Gastroesophageal sphincter (tissue), 4 donors: ENCODE measurements around the gene GHRH. TPM values are rescaled to one million over a fixed set of nuclear protein-coding genes. Genes with fewer than 3 reads are reported as not detected.
A peak's percentile ranks its signal among the peaks of the same experiment; 100 is the strongest.

Experiments used
- ATAC-seq: fragments of 150-250 bp; one replicate; pipeline ENCODE4 v1.9.1; 2016; ENCODE audit warnings: mild to moderate bottlenecking, moderate library complexity
- H3K27ac ChIP-seq, 4 donors: fragments of 200-600 bp; sonication (generic) in 3 of 4; 1 replicate in 3 of 4; 2 replicates in 1 of 4; pipeline ENCODE4 v1.5.1; 2016 to 2019
- H3K27me3 ChIP-seq: fragments of 200-600 bp; sonication (generic); one replicate; pipeline ENCODE4 v1.5.1; 2019
- H3K36me3 ChIP-seq, 2 donors: fragments of 200-600 bp; sonication (generic); one replicate each; pipeline ENCODE4 v1.5.1; 2019; ENCODE audit warnings: control low read depth in 1 of 2
- H3K4me1 ChIP-seq, 3 donors: fragments of 200-600 bp; sonication (generic); 1 replicate in 2 of 3; 2 replicates in 1 of 3; pipeline ENCODE4 v1.5.1; 2016 to 2019; ENCODE audit warnings: control low read depth in 2 of 3
- H3K4me3 ChIP-seq, 2 donors: fragments of 200-600 bp; sonication (generic); one replicate each; pipeline ENCODE4 v1.5.1; 2019; ENCODE audit warnings: mild to moderate bottlenecking in 1 of 2, moderate library complexity in 1 of 2
- H3K9me3 ChIP-seq, 3 donors: fragments of 200-600 bp; sonication (generic); one replicate each; pipeline ENCODE4 v1.5.1; 2017 to 2019; ENCODE audit warnings: control low read depth in 2 of 3
- EP300 ChIP-seq: sonication (generic); formaldehyde crosslinking; IDR thresholded peaks from one replicate; pipeline ENCODE4 v1.6.1; 2017; ENCODE audit warnings: antibody characterized with exemption, mild to moderate bottlenecking
- POLR2A ChIP-seq, 2 donors: fragments of 450-650 bp; IDR thresholded peaks; one replicate each; pipeline ENCODE4 v1.6.1; 2017; ENCODE audit warnings: antibody characterized with exemption in 2 of 2, mild to moderate bottlenecking in 2 of 2, moderate library complexity in 1 of 2
- POLR2AphosphoS5 ChIP-seq: sonication (generic); formaldehyde crosslinking; IDR thresholded peaks from one replicate; pipeline ENCODE4 v1.6.1; 2017; ENCODE audit warnings: antibody characterized with exemption
- WGBS, 2 donors: methylation state at CpG; one replicate each; pipeline ENCODE4 v1.1.5; 2018; ENCODE audit warnings: low coverage in 1 of 2; 5-methylcytosine and 5-hydroxymethylcytosine counted together
- total RNA-seq, 4 donors: library from RNA; depleted of rRNA; stranded (reverse); fragments of >200 nt; gene quantifications; one replicate each; pipeline ENCODE4 v1.1.0, GENCODE V29; 2016
- TF ChIP-seq, protein P1 (sequence below), 4 experiments: fragments of 200-600 bp in 2 of 4; fragments of 450-650 bp in 2 of 4; sonication (generic) in 1 of 4; IDR thresholded peaks; one replicate each; pipeline ENCODE4 v1.5.1; 2017 to 2019; ENCODE audit warnings: antibody characterized with exemption in 4 of 4, mild to moderate bottlenecking in 2 of 4, moderate library complexity in 2 of 4

Gene GHRH
- total RNA-seq, 4 donors from 2014 or later = not detected

DNA sequence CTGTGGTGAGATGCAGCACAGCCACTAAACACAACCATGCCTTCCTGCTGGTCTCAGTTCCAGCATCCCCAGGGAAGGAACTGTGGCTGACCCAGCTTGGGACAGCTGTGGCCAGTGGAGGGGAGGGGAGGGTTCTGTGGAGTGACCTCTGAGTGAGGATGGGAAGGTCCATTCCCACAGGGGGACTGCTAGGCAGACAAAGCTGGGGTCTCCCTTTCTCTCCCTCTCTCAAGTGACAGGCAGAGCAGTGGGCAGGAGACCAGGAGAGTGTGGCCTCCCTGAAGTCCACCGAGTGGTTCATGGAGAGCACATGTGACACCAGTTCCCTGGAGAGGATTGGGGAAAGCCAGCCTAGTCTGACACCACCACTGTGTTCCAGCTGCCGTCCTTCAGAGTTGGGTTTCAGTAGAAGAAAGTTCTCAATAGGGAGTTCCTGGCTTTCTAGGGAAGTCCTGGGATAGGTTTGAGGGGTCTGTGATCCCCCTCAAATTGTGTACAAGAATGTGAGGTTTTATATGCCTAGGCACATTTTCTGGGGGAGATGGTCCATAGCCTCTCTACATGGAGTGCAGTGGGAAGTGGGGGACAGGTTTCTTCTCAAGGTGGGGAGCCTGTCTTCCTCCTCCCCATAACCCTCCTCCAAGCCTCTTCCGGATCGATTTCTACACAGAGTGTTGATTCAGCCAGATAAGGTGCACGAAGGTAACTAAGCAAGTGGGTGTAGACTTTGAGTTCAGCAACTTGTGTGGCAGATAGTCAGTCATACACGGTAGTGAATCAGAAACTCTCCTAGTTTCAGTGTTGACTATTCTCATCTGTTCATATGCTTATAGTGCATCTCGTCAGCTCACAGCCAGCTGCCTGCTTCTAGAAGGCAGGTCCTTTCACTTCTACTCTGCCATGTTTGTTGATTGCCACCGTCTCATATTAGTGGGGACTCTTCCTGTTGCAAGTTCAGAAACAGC lies 46.8 kb upstream of the GHRH start:
- ATAC-seq = no peak
- Histone ChIP-seq H3K27ac (no peak overlapping the region), H3K4me1 (peaks cover 0 to 82% (median 6%) of the 10 kb centered on the region in 3 donors), H3K4me3 (no peak overlapping the region), H3K36me3 (peaks cover 0 to 66% of the 10 kb centered on the region in 2 donors), H3K27me3 (no peaks in the 10 kb centered on the region), H3K9me3 (no peaks in the 10 kb centered on the region)
- TF ChIP-seq POLR2A (IDR thresholded peaks at IDR 0.05) = no peak
- TF ChIP-seq, protein P1, sequence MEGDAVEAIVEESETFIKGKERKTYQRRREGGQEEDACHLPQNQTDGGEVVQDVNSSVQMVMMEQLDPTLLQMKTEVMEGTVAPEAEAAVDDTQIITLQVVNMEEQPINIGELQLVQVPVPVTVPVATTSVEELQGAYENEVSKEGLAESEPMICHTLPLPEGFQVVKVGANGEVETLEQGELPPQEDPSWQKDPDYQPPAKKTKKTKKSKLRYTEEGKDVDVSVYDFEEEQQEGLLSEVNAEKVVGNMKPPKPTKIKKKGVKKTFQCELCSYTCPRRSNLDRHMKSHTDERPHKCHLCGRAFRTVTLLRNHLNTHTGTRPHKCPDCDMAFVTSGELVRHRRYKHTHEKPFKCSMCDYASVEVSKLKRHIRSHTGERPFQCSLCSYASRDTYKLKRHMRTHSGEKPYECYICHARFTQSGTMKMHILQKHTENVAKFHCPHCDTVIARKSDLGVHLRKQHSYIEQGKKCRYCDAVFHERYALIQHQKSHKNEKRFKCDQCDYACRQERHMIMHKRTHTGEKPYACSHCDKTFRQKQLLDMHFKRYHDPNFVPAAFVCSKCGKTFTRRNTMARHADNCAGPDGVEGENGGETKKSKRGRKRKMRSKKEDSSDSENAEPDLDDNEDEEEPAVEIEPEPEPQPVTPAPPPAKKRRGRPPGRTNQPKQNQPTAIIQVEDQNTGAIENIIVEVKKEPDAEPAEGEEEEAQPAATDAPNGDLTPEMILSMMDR (IDR thresholded peaks at IDR 0.05) = no peak
- TF ChIP-seq EP300 = no peak
- TF ChIP-seq POLR2AphosphoS5 = no peak
- 83 to 94% methylated on average over 1 to 6 of the region's 8 CpGs for WGBS, 2 donors

DNA sequence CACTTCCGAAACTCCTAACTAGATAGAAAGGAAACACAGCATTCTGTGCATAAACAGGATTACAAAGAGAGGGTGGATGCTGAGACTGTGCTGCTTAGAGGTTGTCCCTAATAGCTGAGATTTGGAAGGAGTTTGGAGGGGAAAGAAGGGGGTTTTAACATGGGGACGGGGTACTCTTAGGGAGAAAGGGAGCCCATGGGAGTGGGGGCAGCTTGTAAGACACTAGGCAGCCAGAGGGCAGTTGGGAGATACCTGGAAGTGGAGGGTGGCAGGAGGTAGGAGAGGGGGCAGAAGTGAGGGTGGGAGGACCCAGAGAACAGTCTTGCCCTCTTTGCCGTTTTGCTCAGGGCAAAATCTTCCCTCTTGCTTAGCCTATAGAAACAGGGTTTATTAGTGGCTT lies 44.2 kb upstream of the GHRH start:
- H3K27me3 ChIP-seq = no peaks in the 10 kb centered on the region
- WGBS, 2 donors = 60 to 79% methylated on average over 3 of the region's 3 CpGs
- H3K9me3 ChIP-seq = no peaks in the 10 kb centered on the region
- H3K4me1 ChIP-seq = peaks cover 0 to 57% (median 0%) of the 10 kb centered on the region in 3 donors
- no peak for TF ChIP-seq POLR2AphosphoS5
- TF ChIP-seq, protein P1 (IDR thresholded peaks at IDR 0.05) = no peak
- TF ChIP-seq EP300 = no peak
- TF ChIP-seq POLR2A (IDR thresholded peaks at IDR 0.05) = no peak
- H3K4me3 ChIP-seq = no peak overlapping the region
- peak overlapping the region in 2 of 4 donors; percentile 2 to 26 for H3K27ac ChIP-seq
- H3K36me3 ChIP-seq = peaks cover 0 to 86% of the 10 kb centered on the region in 2 donors
- no peak for ATAC-seq

DNA sequence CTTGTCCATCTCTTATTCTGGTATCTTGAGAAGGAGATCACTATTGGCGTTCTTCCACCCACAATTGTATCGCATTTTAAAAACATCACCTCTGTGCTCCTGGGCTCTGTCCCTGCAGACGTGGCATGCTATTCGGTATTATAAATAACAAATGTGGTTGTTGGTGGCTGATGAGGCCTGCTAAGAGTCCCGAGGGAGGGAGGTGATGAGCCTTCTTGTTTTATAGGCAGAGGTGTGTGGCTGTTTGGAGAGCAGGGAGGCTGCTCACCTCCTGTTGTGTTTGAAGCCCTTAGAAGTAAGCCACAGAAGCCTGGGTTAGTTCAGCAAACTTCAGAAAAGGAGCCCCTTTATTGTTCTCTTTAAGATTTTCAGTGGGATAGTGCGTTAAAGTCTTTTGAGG lies 43.5 kb upstream of the GHRH start:
- H3K4me1 ChIP-seq = peaks cover 0 to 49% (median 0%) of the 10 kb centered on the region in 3 donors
- no peak for TF ChIP-seq EP300
- no peak for TF ChIP-seq POLR2AphosphoS5
- TF ChIP-seq, protein P1 (IDR thresholded peaks at IDR 0.05) = no peak
- TF ChIP-seq POLR2A (IDR thresholded peaks at IDR 0.05) = no peak
- 67 to 90% methylated on average over 3 to 6 of the region's 6 CpGs for WGBS, 2 donors
- H3K36me3 ChIP-seq = peaks cover 0 to 81% of the 10 kb centered on the region in 2 donors
- H3K9me3 ChIP-seq = no peaks in the 10 kb centered on the region
- H3K27me3 ChIP-seq = no peaks in the 10 kb centered on the region
- no peak for ATAC-seq
- H3K4me3 ChIP-seq = no peak overlapping the region
- peak overlapping the region in 1 of 4 donors; percentile 4 for H3K27ac ChIP-seq

DNA sequence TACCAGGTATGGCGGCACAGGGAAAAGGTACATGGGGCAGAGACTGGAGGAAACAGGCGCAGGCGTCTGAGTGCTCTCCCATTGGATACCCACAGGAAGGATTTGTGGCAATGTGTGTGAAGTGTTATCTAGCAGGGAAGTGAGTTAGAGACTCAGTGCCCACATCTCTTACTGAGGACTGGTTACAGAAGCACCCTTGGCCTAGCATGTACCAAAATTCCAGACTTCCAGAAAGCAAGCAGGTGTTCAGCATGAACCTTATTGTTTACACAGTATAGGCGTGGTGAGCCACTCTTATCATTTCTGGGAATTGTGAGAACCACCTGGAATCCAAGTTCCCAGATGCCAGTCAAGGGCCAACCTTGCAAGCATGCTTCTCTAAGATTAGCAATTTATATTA lies 42.0 kb upstream of the GHRH start:
- peaks cover 0 to 52% (median 0%) of the 10 kb centered on the region in 3 donors for H3K4me1 ChIP-seq
- peaks cover 0 to 71% of the 10 kb centered on the region in 2 donors for H3K36me3 ChIP-seq
- TF ChIP-seq POLR2A (IDR thresholded peaks at IDR 0.05) (no peak), POLR2AphosphoS5 (no peak), EP300 (no peak)
- TF ChIP-seq, protein P1 (IDR thresholded peaks at IDR 0.05) = no peak
- H3K27ac ChIP-seq = no peak overlapping the region
- ATAC-seq = no peak
- WGBS, 2 donors = 81 to 89% methylated on average over 3 to 4 of the region's 4 CpGs
- H3K9me3 ChIP-seq = no peaks in the 10 kb centered on the region
- no peaks in the 10 kb centered on the region for H3K27me3 ChIP-seq
- H3K4me3 ChIP-seq = no peak overlapping the region

DNA sequence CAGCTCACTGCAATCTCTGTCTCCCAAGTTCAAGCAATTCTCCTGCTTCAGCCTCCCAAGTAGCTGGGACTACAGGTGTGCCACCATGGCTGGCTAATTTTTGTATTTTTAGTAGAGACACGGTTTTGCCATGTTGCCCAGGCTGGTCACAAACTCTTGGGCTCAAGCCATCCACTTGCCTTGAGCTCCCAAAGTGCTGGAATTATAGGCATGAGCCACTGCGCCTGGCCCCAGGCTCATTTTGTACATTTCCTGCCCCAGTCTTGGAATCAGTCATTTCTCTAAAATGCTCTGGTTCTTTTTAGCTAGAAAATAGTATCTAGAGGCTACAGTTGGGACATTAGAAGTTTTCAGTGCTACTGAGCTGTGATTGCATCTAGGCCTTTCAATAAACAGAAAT lies 41.4 kb upstream of the GHRH start:
- Histone ChIP-seq H3K27me3 (no peaks in the 10 kb centered on the region), H3K36me3 (peaks cover 0 to 66% of the 10 kb centered on the region in 2 donors), H3K4me1 (peaks cover 0 to 52% (median 0%) of the 10 kb centered on the region in 3 donors), H3K9me3 (no peaks in the 10 kb centered on the region), H3K27ac (no peak overlapping the region), H3K4me3 (no peak overlapping the region)
- 100% methylated on average over 1 of the region's 2 CpGs for WGBS, 2 donors
- ATAC-seq = no peak
- TF ChIP-seq POLR2AphosphoS5 (no peak), POLR2A (IDR thresholded peaks at IDR 0.05) (no peak), EP300 (no peak)
- TF ChIP-seq, protein P1 (IDR thresholded peaks at IDR 0.05) = no peak
